ENCODE data around the gene SPOUT1. TPM values are rescaled to one million over a fixed set of nuclear protein-coding genes. Genes with fewer than 3 reads are reported as not detected.
A peak's percentile ranks its signal among the peaks of the same experiment; 100 is the strongest.
"Not testable (repeated sequence)": the region's sequence is repeated elsewhere in the genome, so short reads cannot be mapped to it uniquely, and the experiment has no call there.

The SPOUT1 gene
- total RNA-seq, 1 donor from 2014 or later: 19.3 TPM

DNA sequence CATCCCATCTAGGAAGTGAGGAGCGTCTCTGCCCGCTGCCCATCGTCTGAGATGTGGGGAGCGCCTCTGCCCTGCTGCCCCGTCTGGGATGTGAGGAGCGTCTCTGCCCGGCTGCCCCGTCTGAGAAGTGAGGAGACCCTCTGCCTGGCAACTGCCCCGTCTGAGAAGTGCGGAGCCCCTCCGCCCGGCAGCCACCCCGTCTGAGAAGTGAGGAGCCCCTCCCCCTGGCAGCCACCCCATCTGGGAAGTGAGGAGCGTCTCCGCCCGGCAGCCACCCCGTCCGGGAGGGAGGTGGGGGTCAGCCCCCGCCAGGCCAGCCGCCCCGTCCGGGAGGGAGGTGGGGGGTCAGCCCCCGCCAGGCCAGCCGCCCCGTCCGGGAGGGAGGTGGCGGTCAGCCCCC is 49.5 kb downstream of the SPOUT1 start:
- DNase-seq (ENCODE audit: low read depth): not testable (repeated sequence)

- no peak for DNase-seq (ENCODE audit: low read depth)
Observed at GRCh38 chr9:128774804-128775203, 54.8 kb downstream of the SPOUT1 start.

DNA sequence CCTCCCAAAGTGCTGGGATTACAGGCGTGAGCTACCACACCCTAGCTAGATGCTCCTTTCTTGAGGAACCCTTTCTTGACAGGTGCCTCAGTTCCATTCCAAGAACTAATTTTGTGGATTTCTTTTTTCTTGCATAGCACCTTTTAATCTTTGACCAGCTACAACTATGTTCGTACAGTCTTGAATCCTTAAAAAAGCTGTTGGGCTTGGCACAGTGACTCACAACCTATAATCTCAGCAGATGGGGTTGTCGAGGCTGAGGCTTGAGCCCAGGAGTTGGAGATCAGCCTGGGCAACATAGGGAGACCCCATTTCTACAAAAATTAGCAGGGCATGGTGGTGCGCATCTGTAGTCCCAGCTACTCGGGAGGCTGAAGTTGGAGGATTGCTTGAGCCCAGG is 56.5 kb downstream of the SPOUT1 start:
- DNase-seq (ENCODE audit: low read depth): no peak

DNA sequence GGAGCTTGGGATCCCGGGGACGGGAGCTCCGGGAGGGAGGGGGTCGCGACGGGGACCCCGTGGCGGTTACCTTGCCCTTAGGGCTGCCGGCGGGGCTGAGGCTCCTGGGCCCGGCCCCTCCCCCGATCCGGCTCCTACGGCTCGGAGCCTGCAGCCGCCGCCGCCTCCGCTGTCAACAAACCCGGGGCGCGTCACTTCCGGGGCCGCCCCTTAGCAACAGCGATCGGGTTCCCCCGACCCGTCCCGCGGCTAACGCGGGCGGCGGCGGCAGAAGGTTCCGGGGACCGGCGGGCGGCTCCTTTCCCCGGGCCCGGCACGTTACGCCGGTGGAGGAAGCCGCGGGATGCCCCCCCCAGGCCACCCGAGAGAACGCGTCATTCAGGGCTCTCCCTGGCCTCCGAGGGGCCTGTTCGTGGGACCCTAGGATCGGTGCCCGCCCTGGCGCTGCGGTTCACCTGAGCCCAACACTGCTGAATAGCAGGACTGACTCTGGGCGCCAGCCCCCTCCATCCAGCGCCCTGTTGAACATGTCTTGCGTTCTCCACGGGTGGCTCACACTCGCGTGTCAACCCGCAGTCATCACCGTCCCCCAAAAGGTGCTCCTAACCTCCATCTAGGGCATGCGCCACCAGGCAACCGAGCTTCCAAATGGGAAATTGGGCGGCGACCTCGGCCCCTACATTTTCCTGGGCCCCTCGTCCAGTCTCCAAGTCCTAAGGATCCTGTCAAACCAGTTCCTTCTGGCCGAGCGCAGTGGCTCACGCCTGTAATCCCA is 57.7 kb downstream of the SPOUT1 start, which contains the start of gene ZER1:
TSS of gene ZER1 (minus strand) at position 183 of the 775 bp plus-strand sequence. CDS start 16,362 bp downstream, outside the sequence.
- peak; percentile 90 for DNase-seq (ENCODE audit: low read depth)

- DNase-seq (ENCODE audit: low read depth): no peak
Observed at GRCh38 chr9:128771094-128771721, 58.4 kb downstream of the SPOUT1 start.

DNA sequence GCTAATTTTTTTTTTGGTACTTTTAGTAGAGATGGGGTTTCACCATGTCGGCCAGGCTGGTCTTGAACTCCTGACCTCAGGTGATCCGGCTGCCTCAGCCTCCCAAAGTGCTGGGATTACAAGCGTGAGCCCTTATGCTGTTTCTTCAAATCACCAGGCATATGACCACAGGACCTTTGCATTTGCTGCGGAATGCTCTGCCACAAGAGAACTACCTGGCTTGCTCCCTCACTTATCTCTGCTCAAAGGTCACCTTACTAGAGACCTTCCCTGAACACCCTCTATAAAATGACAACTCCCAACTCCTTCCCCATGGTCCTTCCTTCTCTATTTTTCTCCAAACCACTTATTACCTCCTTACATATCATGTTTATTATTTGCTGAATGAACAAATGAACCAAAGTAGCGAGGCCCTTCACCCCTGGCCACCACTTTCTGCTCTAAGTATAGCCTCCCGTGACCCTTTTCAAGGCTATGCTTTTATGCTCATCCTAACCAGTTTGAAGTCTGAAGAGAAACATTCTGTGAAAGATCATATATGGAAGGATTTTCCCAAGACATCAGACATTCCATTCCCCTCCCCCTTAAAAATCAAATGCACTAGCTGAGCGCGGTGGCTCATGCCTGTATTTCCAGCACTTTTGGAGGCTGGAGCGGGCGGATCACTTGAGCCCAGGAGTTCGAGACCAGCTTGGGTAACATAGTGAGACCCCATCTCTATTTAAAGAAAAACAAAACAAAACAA is 59.1 kb downstream of the SPOUT1 start:
- DNase-seq (ENCODE audit: low read depth): no peak

Other genes starting within 250 kb of the SPOUT1 start
- 98.8 and 116 TPM in 2 replicates for gene DYNC2I2, start 172.9 kb downstream of the SPOUT1 start, total RNA-seq
- gene SET, start 140.6 kb downstream of the SPOUT1 start, total RNA-seq: 382 and 394 TPM in 2 replicates
- 2.0 TPM in 2 replicates for gene PKN3, start 127.3 kb downstream of the SPOUT1 start, total RNA-seq
- gene ZDHHC12, start 105.7 kb downstream of the SPOUT1 start, total RNA-seq: 18.9 and 28.7 TPM in 2 replicates
- 47.0 and 54.2 TPM in 2 replicates for gene ZER1, start 57.9 kb downstream of the SPOUT1 start, total RNA-seq
- gene TBC1D13, start 42.5 kb downstream of the SPOUT1 start, total RNA-seq: 30.2 and 42.4 TPM in 2 replicates
- gene ENDOG, start 11.3 kb downstream of the SPOUT1 start, total RNA-seq: 83.0 and 95.6 TPM in 2 replicates
- gene KYAT1, start 52.2 kb upstream of the SPOUT1 start, total RNA-seq: 9.9 and 13.5 TPM in 2 replicates
- gene LRRC8A, start 52.3 kb upstream of the SPOUT1 start, total RNA-seq: 35.3 and 51.9 TPM in 2 replicates
- gene PHYHD1, start 91.2 kb upstream of the SPOUT1 start, total RNA-seq: 10.0 and 12.3 TPM in 2 replicates
- gene DOLK, start 117.8 kb upstream of the SPOUT1 start, total RNA-seq: 31.0 and 34.2 TPM in 2 replicates
- gene NUP188, start 117.9 kb upstream of the SPOUT1 start, total RNA-seq: 33.9 and 53.6 TPM in 2 replicates
- gene SH3GLB2, start 198.5 kb upstream of the SPOUT1 start, total RNA-seq: 119 and 154 TPM in 2 replicates
- gene MIGA2, start 206.8 kb upstream of the SPOUT1 start, total RNA-seq: 36.2 and 37.9 TPM in 2 replicates

Measured in myocyte (in vitro differentiated cells).